ENCODE measurements around the gene MAP3K10. TPM values are rescaled to one million over a fixed set of nuclear protein-coding genes. Genes with fewer than 3 reads are reported as not detected.

MAP3K10 gene
- total and polyA plus RNA-seq, 9 of the 15 experiments (the other 6 are each of a cell fraction or from before 2014, with no cell fraction given): 0.01 to 8.0 (median 2.7) TPM; not detected in 1

DNA sequence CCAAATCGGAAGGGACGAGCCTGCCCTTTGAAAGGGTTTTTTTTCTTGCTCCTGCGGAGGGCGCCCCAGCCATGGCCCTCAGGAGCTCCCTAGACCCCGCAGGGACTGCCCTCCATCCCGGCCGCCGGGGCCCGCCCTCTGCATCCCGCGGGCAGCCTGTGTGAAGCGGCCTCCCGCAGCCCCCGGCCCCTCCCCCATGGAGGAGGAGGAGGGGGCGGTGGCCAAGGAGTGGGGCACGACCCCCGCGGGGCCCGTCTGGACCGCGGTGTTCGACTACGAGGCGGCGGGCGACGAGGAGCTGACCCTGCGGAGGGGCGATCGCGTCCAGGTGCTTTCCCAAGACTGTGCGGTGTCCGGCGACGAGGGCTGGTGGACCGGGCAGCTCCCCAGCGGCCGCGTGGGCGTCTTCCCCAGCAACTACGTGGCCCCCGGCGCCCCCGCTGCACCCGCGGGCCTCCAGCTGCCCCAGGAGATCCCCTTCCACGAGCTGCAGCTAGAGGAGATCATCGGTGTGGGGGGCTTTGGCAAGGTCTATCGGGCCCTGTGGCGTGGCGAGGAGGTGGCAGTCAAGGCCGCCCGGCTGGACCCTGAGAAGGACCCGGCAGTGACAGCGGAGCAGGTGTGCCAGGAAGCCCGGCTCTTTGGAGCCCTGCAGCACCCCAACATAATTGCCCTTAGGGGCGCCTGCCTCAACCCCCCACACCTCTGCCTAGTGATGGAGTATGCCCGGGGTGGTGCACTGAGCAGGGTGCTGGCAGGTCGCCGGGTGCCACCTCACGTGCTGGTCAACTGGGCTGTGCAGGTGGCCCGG, 815 bp downstream of the MAP3K10 start (continued):
- TF ChIP-seq, protein P1, sequence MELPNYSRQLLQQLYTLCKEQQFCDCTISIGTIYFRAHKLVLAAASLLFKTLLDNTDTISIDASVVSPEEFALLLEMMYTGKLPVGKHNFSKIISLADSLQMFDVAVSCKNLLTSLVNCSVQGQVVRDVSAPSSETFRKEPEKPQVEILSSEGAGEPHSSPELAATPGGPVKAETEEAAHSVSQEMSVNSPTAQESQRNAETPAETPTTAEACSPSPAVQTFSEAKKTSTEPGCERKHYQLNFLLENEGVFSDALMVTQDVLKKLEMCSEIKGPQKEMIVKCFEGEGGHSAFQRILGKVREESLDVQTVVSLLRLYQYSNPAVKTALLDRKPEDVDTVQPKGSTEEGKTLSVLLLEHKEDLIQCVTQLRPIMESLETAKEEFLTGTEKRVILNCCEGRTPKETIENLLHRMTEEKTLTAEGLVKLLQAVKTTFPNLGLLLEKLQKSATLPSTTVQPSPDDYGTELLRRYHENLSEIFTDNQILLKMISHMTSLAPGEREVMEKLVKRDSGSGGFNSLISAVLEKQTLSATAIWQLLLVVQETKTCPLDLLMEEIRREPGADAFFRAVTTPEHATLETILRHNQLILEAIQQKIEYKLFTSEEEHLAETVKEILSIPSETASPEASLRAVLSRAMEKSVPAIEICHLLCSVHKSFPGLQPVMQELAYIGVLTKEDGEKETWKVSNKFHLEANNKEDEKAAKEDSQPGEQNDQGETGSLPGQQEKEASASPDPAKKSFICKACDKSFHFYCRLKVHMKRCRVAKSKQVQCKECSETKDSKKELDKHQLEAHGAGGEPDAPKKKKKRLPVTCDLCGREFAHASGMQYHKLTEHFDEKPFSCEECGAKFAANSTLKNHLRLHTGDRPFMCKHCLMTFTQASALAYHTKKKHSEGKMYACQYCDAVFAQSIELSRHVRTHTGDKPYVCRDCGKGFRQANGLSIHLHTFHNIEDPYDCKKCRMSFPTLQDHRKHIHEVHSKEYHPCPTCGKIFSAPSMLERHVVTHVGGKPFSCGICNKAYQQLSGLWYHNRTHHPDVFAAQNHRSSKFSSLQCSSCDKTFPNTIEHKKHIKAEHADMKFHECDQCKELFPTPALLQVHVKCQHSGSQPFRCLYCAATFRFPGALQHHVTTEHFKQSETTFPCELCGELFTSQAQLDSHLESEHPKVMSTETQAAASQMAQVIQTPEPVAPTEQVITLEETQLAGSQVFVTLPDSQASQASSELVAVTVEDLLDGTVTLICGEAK (IDR thresholded peaks at IDR 0.05): no peak
- TF ChIP-seq, protein P1 (CRISPR knock-in tag; IDR thresholded peaks at IDR 0.05): no peak
- TF ChIP-seq, protein P2, sequence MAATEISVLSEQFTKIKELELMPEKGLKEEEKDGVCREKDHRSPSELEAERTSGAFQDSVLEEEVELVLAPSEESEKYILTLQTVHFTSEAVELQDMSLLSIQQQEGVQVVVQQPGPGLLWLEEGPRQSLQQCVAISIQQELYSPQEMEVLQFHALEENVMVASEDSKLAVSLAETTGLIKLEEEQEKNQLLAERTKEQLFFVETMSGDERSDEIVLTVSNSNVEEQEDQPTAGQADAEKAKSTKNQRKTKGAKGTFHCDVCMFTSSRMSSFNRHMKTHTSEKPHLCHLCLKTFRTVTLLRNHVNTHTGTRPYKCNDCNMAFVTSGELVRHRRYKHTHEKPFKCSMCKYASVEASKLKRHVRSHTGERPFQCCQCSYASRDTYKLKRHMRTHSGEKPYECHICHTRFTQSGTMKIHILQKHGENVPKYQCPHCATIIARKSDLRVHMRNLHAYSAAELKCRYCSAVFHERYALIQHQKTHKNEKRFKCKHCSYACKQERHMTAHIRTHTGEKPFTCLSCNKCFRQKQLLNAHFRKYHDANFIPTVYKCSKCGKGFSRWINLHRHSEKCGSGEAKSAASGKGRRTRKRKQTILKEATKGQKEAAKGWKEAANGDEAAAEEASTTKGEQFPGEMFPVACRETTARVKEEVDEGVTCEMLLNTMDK (IDR thresholded peaks at IDR 0.05; ENCODE audit: borderline replicate concordance, insufficient read depth, low read depth, low read length, poor library complexity, severe bottlenecking): peak; percentile 50
- no peak for TF ChIP-seq BRD4 (IDR thresholded peaks at IDR 0.05)
- no peak for TF ChIP-seq YBX1 (IDR thresholded peaks at IDR 0.05)
- TF ChIP-seq, protein P3, sequence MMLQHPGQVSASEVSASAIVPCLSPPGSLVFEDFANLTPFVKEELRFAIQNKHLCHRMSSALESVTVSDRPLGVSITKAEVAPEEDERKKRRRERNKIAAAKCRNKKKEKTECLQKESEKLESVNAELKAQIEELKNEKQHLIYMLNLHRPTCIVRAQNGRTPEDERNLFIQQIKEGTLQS (IDR thresholded peaks at IDR 0.05): no peak
- TF ChIP-seq, protein P3 (CRISPR knock-in tag; conservative IDR thresholded peaks at IDR 0.05): no peak
- TF ChIP-seq ZBTB7A (IDR thresholded peaks at IDR 0.05; ENCODE audit: borderline replicate concordance, control insufficient read depth, low read depth, low read length): peak; percentile 83; the same call in 1 of the 2 replicates
- 0 out of 2 replicates have a peak, but pooled peaks have one; percentile 23 for TF ChIP-seq L3MBTL2 (IDR thresholded peaks at IDR 0.05)
- no peak for TF ChIP-seq DNMT1 (IDR thresholded peaks at IDR 0.05)
- TF ChIP-seq ZNF583 (CRISPR knock-in tag; IDR thresholded peaks at IDR 0.05): no peak
- TF ChIP-seq FOS (IDR thresholded peaks at IDR 0.05; ENCODE audit: extremely low read depth, insufficient read length): no peak
- no peak for TF ChIP-seq PHF21A (IDR thresholded peaks at IDR 0.05; ENCODE audit: borderline replicate concordance, low read depth)
- TF ChIP-seq, protein P4, sequence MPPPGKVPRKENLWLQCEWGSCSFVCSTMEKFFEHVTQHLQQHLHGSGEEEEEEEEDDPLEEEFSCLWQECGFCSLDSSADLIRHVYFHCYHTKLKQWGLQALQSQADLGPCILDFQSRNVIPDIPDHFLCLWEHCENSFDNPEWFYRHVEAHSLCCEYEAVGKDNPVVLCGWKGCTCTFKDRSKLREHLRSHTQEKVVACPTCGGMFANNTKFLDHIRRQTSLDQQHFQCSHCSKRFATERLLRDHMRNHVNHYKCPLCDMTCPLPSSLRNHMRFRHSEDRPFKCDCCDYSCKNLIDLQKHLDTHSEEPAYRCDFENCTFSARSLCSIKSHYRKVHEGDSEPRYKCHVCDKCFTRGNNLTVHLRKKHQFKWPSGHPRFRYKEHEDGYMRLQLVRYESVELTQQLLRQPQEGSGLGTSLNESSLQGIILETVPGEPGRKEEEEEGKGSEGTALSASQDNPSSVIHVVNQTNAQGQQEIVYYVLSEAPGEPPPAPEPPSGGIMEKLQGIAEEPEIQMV (tag; conservative IDR thresholded peaks at IDR 0.05; ENCODE audit: low read depth): no peak

All from K562 (cell line).